Skin of body (tissue), 2 donors: Measurements from ENCODE around the gene POLR2E. TPM values are rescaled to one million over a fixed set of nuclear protein-coding genes. Genes with fewer than 3 reads are reported as not detected.
A peak's percentile ranks its signal among the peaks of the same experiment; 100 is the strongest.

ENCODE experiments used
- DNase-seq: peaks from one replicate; lab custom pipeline; 2025; lab: John Stamatoyannopoulos, UW
- total RNA-seq: library from RNA; depleted of rRNA; stranded (reverse); fragments of >200 nt; gene quantifications from one replicate; pipeline ENCODE4 v1.2.3, GENCODE V29; 2014

POLR2E gene
- total RNA-seq, 1 donor from 2014 or later = 47.1 TPM

- DNase-seq = no peak
These were observed 43.4 kb downstream of the POLR2E start for GRCh38 chr19:1051791-1052190.

GRCh38 chr19:1050989-1051788, 44.0 kb downstream of the POLR2E start:
- DNase-seq = no peak

GRCh38 chr19:1049800-1050199, 45.4 kb downstream of the POLR2E start:
- DNase-seq = no peak

- DNase-seq = no peak
These were observed 46.1 kb downstream of the POLR2E start for GRCh38 chr19:1049106-1049505.

GRCh38 chr19:1047696-1048147, 47.5 kb downstream of the POLR2E start:
- DNase-seq = no peak

GRCh38 chr19:1046836-1047695, 48.1 kb downstream of the POLR2E start:
- no peak for DNase-seq

GRCh38 chr19:1046117-1046626, 49.0 kb downstream of the POLR2E start:
- no peak for DNase-seq

- no peak for DNase-seq
These were observed 50.0 kb downstream of the POLR2E start for GRCh38 chr19:1045247-1045603.

- DNase-seq = no peak
These were observed 52.3 kb downstream of the POLR2E start for GRCh38 chr19:1042689-1043511.

GRCh38 chr19:1041835-1042685, 53.1 kb downstream of the POLR2E start:
- no peak for DNase-seq

GRCh38 chr19:1041272-1041834, 53.8 kb downstream of the POLR2E start:
- DNase-seq = no peak

- DNase-seq = peak; percentile 82
These were observed 54.5 kb downstream of the POLR2E start for GRCh38 chr19:1040476-1041271.

GRCh38 chr19:1039646-1040475, 55.3 kb downstream of the POLR2E start, which contains the start of gene ABCA7:
TSS of gene ABCA7 (plus strand) at chr19:1040107. CDS start at chr19:1041362, 1,255 bp downstream.
- DNase-seq = peak; percentile 81

GRCh38 chr19:1038978-1039645, 56.1 kb downstream of the POLR2E start:
- DNase-seq = no peak

GRCh38 chr19:1037621-1038064, 57.5 kb downstream of the POLR2E start:
- no peak for DNase-seq
